ENCODE data around the gene PPP4R1.

- TF ChIP-seq CTCF (IDR thresholded peaks at IDR 0.05) (no peak), POLR2A (IDR thresholded peaks at IDR 0.05) (no peak)
Observed at GRCh38 chr18:9658087-9658641, 43.8 kb upstream of the PPP4R1 start.
